Activated CD4-positive, alpha-beta T cell treated with anti-CD3 and anti-CD28 coated beads, Interleukin-2, amount 50 U/mL, for 1 hour (primary cell): Measurements from ENCODE around the gene SLC9C1.
"Not testable (repeated sequence)": the region's sequence is repeated elsewhere in the genome, so short reads cannot be mapped to it uniquely, and the experiment has no call there.

ENCODE experiments used
- DNase-seq: peaks from one replicate; pipeline ENCODE4 v3.0.0-alpha.2; 2020

SLC9C1 gene

GRCh38 chr3:112185423-112186035 lies 108.5 kb downstream of the SLC9C1 start:
- DNase-seq = not testable (repeated sequence)

DNA sequence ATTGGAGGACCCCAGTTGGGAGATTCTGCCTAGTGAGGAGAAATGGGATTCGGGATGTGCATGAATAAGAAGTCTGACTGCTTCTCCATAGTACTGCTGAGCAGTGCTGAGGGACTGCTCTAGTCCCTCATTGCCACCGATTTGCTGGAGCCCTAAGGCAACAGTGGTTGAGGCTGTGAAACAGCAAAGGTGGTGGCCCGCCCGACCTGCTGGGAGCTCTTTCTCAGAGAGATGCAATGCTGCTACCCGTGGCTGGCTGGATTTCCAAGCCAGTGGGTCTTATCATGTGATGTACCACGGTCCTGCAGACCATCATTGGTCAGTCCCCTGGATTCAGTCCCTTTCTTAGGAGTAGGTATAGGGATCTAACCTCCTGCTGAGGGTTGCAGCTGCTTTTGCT lies 118.4 kb downstream of the SLC9C1 start:
- no peak for DNase-seq

DNA sequence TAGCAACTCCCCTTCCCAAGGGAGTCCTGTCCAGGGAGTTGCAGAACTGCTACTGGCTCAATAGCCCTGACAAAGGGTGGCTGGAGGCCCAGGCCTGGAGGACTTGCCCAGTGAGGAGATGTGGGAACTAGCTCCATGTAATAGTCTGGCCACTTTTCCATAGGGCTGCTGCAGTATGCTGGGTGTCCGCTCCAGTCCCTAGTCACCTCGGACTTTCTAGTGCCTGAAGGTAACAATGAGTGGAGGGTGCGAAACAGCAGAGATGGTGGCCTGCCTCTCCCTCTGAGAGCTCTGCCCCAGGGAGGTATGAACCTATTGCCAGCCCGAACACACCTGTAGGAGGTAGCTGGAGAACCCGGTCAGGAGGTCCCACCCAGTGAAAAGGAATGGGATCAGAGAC lies 119.0 kb downstream of the SLC9C1 start:
- no peak for DNase-seq

- no peak for DNase-seq
Observed at GRCh38 chr3:112171144-112171543, 122.9 kb downstream of the SLC9C1 start.

DNA sequence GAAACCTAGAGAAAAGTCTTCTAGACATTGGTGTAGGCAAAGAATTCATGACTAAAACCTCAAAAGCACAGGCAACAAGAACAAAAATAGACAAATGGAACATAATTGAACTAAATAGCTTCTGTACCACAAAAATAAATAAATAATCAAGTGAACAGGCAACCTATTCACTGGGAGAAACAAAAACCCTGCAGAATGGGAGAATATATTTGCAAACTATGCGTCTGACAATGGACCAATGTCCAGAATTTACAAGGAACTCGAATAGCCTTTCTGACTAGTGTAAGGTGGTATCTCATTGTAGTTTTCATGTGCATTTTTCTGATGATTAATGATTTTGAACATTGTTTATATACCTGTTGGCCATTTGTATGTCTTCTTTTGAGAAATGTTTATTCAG lies 124.0 kb downstream of the SLC9C1 start:
- no peak for DNase-seq

DNA sequence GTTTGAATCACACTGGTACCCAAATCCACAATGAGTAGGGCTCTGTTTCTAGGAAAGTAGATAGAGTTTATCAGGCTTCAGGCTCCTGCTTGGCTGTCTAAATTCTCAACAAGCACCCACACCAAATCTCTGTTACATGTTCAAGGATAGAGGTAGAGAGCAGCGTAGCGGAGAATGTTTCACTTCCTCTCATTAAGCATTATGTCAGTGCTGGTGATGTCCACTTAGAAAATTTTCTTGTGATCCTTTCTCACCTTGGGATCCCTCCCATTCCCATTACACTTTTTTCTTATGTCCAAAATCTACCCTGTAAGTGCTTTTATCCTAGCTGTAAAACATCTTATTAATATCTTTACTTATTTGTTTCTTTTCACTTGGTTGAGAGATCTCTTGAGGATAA lies 126.3 kb downstream of the SLC9C1 start:
- no peak for DNase-seq

DNA sequence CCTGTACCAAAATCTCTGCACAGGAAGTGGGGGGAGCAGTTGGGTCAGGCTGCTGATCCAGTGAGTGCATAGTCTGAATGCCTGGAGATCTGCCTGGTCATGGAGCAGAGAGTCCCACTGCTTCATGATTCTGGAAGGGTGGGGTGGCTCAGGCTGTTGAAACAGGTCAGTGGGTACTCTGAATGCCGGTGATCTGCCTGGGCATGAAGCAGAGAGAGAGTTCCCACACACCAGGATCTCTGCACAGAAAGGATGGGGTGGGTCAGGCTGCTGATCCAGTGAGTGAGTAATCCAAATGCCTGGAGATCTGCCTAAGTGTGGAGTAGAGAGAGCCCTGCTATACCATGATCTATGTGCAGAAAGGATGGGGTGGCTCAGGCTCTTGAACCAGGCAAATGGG lies 144.9 kb downstream of the SLC9C1 start:
- DNase-seq = no peak

DNA sequence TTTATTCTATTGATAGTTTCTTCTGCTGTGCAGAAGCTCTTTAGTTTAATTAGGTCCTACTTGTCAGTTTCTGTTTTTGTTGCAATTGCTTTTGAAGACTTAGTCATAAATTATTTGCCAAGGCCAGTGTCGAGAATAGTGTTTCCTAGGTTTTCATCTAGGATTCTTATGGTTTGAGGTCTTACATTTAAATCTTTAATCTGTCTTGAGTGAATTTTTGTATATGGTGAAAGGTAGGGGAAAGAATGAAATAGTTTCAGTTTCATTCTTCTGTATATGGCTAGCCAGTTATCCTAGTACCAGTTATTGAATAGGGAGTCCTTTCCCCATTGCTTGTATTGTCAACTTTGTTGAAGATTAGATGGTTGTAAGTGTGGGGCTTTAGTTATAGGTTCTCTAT lies 150.3 kb downstream of the SLC9C1 start:
- no peak for DNase-seq

- DNase-seq = no peak
Observed at GRCh38 chr3:112143251-112143650, 150.8 kb downstream of the SLC9C1 start.

- DNase-seq = no peak
Observed at GRCh38 chr3:112141293-112141692, 152.7 kb downstream of the SLC9C1 start.

DNA sequence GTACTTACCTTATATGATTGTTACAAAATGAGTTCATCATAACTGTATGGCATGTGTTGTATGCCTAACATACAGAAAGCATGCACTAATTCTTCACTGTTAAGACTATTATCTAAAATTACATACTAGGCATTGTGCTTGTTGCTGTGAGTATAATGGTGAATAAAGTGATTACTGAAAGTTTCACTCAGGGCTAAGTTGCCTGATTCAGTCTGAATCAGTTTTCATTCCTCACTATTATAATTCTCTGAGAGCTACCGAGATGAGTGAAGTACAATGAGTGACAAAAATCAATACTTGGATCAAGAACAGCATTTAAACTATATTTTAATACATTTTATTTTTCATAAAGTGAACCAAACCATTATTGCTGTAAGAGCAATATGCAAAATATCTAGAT lies 153.4 kb downstream of the SLC9C1 start:
- DNase-seq = no peak

DNA sequence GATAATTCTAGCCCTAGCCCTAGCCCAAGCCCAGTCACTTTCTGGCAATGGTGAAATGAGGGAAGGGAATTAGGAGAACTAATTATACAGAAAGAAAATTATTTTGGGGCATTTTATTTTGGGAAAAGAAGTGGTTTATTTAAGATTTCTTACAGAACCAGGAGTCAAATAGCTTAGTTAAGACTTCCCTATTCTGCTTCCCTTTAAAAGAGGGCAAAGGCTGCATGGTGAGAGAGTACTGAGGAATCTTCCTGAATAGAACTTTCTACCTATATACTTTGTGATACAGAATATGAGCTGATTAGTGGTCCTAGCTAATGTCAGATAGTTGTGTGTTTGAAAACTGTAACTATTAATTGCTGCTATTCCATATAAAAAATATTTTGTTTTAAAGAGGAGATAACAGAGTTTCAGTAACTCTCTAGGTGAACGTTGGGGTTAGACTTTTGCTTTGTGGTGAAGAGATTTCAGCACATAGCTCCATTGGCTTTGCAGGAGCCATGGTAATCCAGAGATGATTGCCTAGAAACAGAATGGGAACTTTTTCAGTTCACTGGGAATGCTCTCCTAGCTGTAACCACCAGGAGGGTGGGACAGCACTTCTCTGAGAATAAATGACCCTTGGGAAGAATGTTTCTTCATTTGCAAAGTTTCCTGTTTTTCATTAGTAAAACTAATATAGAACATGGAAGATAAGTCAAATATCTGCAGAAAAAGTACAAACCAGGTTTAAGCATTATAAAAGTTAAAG lies 155.6 kb downstream of the SLC9C1 start:
- no peak for DNase-seq

DNA sequence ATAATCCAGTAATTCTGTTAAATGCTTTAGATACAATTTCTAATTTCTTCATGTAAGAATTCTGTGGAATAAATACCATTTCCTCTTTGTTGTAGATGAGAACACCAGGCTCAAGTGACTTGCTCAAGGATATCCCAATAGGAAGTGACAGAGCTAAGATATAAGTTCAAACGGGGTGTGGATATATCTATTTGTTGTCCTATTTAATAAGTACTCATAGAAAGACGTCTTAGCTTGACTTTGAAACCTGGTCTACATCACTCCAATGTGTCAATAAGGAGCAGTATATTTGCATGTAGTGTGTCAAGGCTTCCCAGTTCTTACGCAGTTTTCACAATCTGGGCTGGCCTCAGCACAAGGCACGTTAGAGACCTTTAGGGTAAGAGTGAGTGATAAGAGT lies 156.2 kb downstream of the SLC9C1 start:
- no peak for DNase-seq

- peak; percentile 37 for DNase-seq
Observed at GRCh38 chr3:112136959-112137693, 156.9 kb downstream of the SLC9C1 start.

GRCh38 chr3:112136046-112136445 lies 158.0 kb downstream of the SLC9C1 start:
- DNase-seq = no peak

DNA sequence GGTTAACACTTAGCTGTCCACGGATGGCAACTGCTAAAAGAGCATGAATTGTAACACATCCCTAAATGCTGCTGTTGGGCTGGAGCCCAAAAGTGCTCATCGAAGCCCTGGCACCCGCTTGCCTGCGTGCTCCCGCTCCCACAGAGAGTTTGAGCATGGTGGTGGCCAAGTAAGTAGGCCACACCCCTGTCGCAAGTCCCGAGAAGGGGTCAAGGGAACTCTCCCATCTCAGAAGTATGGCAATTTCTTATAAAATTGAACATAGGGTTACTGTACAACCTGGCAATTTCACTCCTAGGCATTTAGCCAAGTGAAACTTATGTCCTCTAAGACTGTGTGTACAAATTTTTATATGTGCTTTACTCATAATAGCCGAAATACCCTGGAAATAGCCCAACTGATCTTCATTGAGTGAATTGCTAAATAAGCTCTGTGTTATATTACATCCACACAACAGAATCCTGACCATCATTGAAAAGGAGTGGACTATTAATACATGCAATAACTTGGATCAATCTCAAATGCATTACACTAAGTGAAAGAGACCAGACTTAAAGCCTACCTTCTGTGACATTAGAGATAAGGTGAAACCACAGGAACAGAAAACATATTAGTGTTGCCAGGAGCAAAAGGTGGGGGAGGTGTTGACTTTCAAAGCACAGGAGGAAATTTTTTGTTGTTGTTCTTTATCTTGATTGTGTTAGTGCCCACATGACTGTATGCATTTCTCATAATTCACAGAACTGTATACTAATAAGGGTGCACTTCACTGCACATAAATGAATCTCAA lies 159.5 kb downstream of the SLC9C1 start:
- no peak for DNase-seq

DNA sequence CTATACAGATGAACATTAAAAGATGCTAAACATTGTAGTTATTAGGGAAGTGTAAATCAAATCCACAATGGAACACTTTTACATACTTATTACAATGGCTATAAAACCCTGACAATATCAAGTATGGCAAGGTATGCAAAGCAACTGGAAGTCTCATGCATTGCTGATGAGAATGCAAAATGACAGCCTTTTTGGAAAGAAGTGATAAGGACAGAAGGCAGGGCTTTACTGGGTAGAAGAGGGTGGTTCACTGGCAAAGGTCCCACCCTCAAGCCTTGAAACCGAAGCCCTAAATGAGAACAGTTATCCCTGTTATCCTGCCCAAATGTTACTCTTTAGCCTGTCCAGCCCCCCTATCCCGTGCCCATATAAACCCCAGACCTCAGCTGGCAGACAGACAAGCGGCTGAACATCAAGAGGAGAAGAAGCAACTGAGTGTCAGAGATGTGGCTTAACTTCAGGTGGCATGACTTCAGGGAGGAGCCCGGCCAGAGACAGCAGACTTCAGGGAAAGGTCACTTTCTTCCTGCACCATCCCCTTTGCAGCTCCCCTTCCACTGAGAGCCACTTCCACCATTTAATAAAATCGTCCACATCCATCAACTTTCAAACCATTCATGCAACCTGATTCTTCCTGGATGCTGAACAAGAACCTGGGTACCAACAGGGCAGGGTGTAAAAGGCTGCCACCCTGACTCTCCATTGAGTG lies 160.2 kb downstream of the SLC9C1 start:
- DNase-seq = no peak

DNA sequence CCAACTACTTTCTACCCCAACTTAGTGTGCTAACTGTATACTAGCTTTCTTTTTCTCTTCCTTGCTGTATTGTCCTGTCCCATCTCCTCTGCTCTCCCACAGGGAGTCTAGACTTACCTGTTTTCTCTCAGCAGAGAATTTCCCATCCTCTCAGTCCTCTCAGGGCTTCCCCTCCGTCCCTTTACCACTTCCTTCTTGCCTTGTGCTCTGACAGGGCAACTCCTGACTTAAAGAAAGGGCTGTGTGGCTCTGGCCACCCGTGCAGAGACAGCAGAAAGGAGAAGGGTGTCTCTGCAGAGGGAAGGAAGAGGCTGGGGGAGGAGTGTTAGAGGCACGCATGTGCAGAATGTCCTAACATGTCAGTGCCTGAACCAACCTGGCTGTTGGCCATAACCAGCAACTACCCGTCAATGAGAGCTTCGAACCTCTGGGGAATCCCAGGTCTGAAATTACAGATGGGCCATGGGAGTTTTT lies 161.0 kb downstream of the SLC9C1 start, which contains the start of gene GCSAM:
Gene GCSAM (minus strand): TSS at position 274 of the 474 bp plus-strand sequence. CDS start 128 bp downstream, at position 146.
- peak; percentile 68 for DNase-seq

GRCh38 chr3:112132554-112132953 lies 161.5 kb downstream of the SLC9C1 start:
- DNase-seq = no peak

DNA sequence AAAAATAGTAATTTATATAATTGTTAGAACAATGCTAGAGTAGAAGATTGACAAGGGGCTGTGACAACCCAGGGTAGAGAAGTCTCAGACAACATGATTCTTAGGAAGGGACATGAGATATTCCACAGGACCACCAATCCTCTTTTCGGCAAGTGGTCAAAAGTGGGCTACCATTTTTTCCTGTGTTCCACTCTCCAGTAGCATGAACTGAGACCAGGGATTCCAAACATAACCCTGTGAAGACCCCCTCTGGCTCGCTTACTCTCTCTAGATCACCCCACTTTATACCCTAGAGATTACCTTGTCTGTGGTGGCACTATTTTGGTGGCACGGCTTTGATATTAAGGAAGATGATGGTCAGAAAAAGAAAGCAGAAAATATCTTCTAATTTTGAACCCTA lies 161.9 kb downstream of the SLC9C1 start:
- DNase-seq = no peak

DNA sequence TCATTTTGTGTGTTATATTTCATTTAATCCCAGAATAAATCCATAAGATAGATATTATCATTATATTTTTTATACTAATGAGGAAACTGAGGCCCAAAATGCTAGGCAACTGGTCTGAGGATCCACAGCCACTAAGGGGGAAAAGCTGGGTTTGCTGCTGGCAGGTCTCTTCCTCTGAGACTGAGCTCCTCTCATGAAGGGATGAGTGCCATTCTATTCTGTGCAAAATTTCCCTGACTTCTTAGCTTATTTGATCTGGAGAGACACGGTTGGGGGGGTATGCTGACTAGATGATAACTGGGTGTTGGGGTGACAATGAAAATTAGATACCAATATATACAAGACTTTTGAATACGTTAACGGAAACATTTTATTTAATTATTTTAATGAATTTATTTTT lies 162.9 kb downstream of the SLC9C1 start:
- DNase-seq = no peak

DNA sequence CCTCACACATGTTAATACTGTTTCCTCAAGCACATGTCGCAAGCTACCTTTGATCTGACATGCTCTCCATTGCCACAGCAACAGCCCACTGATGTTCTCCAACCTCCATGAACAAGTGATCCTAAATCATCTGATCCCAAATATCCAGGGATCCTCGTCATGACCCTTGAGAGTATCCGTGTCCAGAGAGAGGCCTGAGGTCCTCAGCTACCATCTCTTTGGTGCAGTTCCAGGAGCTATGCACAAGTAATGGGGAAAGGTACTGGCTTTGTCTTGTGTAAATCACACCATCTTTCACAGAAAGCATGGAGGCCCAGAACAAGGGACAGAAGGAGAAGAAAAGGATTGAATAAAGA lies 163.4 kb downstream of the SLC9C1 start:
- DNase-seq = no peak
